ENCODE results near the gene NCOA5.

GRCh38 chr20:46058599-46059281 is 31.0 kb downstream of the NCOA5 start:
- TF ChIP-seq POLR2A (IDR thresholded peaks at IDR 0.05; ENCODE audit: low read depth, low read length), result no peak
- no peak for TF ChIP-seq POLR2AphosphoS5 (IDR thresholded peaks at IDR 0.05; ENCODE audit: low read depth, low read length)
- TF ChIP-seq SPI1 (IDR thresholded peaks at IDR 0.05; ENCODE audit: low read depth, low read length), result no peak
- no peak for TF ChIP-seq TAF1 (IDR thresholded peaks at IDR 0.05; ENCODE audit: low read depth, low read length)
